Colonic mucosa (tissue), 4 donors: ENCODE data around the gene SCN8A. TPM values are rescaled to one million over a fixed set of nuclear protein-coding genes. Genes with fewer than 3 reads are reported as not detected.

Source experiments
- DNase-seq: peaks from one replicate; pipeline ENCODE4 v3.0.0-alpha.2; 2020
- H3K27ac ChIP-seq: fragments of 200-600 bp; one replicate; pipeline ENCODE4 v1.8.0; 2021
- H3K27me3 ChIP-seq: fragments of 200-600 bp; one replicate; pipeline ENCODE4 v1.8.0; 2021
- H3K36me3 ChIP-seq: fragments of 200-600 bp; one replicate; pipeline ENCODE4 v1.8.0; 2021
- H3K4me1 ChIP-seq: fragments of 200-600 bp; one replicate; pipeline ENCODE4 v1.8.0; 2021; ENCODE audit warnings: mild to moderate bottlenecking
- H3K4me3 ChIP-seq: fragments of 200-600 bp; one replicate; pipeline ENCODE4 v1.8.0; 2021
- H3K9ac ChIP-seq, 2 donors: one replicate each; pipeline ENCODE4 v1.7.0; 2013; ENCODE audit warnings: control low read depth in 2 of 2, low read depth in 2 of 2, low read length in 2 of 2
- H3K9me3 ChIP-seq: fragments of 200-600 bp; one replicate; pipeline ENCODE4 v1.8.0; 2021
- intact Hi-C: fragments of 100-400 bp; cut with DNase I; formaldehyde crosslinking; loops from one replicate; pipeline ENCODE4 v1.14.1; 2022
- total RNA-seq, 2 donors: library from RNA; stranded (reverse); fragmentation: NEBNext Ultra II Directional in 1 of 2; extraction: Animal tissue kit (Norgen Biotek cat#: 25700) in 1 of 2; gene quantifications; one replicate each; pipeline ENCODE4 v1.2.1, GENCODE V29; 2021
- TF ChIP-seq, protein P1 (sequence below): fragments of 200-600 bp; IDR thresholded peaks from one replicate; pipeline ENCODE4 v1.8.0; 2022; ENCODE audit warnings: antibody characterized with exemption, mild to moderate bottlenecking
- donor health status: healthy.
- donor health status: DM: no; HTN: no; CAD: no.
- donor health status: DM: no; HTN: no; CAD: no.

Gene SCN8A
- total RNA-seq, 2 donors from 2014 or later = 4.2 to 10.0 TPM

DNA sequence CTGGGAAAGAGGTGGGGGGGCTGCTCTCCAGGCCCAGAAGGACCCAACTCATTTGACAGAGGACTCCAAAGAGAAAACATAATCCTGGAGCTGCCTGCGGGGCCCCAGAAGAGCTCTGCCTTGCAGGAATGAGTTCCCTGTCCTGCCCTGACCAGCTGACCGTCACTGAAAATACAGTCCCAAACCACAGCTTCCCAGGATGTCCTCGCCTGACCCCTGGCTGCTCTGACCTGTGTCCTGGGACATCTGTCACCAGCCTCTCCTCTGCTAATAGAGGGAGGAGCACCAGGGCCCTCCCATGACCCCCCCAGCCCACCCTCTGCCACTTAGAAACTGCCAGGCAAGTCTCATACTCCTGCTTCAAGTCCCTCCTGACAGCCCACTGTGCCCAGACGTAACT, 247.7 kb downstream of the SCN8A start:
- TF ChIP-seq, protein P1, sequence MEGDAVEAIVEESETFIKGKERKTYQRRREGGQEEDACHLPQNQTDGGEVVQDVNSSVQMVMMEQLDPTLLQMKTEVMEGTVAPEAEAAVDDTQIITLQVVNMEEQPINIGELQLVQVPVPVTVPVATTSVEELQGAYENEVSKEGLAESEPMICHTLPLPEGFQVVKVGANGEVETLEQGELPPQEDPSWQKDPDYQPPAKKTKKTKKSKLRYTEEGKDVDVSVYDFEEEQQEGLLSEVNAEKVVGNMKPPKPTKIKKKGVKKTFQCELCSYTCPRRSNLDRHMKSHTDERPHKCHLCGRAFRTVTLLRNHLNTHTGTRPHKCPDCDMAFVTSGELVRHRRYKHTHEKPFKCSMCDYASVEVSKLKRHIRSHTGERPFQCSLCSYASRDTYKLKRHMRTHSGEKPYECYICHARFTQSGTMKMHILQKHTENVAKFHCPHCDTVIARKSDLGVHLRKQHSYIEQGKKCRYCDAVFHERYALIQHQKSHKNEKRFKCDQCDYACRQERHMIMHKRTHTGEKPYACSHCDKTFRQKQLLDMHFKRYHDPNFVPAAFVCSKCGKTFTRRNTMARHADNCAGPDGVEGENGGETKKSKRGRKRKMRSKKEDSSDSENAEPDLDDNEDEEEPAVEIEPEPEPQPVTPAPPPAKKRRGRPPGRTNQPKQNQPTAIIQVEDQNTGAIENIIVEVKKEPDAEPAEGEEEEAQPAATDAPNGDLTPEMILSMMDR = no peak
- DNase-seq = no peak
- Histone ChIP-seq H3K4me3 (no peak overlapping the region), H3K27me3 (no peaks in the 10 kb centered on the region), H3K4me1 (no peaks in the 10 kb centered on the region), H3K9ac (no peak overlapping the region), H3K36me3 (no peaks in the 10 kb centered on the region), H3K9me3 (no peaks in the 10 kb centered on the region), H3K27ac (no peak overlapping the region)
- intact Hi-C loops = no loop called here

DNA sequence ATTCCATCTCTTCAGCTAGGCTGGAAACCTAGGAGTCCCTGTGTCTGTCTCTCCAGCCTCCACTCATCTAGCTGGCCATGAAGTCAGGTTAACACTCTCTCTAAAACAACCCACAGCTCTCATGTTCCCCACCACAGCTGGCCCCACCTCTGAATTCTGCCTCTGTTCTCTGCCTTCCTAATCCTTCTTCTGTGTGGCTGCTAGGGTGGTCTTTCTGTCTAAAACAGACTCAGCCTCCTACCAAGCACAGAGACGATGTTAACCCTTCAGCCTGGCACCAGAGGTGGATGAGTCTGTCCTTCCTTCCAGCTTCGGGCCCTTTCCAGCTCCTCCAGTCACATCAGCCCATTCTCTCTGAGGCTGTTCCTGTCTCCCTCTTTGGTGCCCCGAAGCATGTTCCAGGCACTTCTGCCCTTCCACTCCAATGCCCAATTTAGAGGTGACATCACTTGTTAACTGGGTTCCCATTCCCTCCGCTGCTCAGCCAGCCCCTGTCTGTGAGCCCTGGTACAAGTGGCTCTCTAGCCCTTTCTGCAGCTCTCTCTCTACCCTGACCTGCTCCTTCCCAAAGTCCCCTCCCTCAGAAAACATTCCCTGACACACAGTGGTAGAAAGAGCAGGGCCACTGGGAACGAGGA, 248.4 kb downstream of the SCN8A start:
- Histone ChIP-seq H3K27ac (no peak overlapping the region), H3K9ac (no peak overlapping the region), H3K4me3 (no peak overlapping the region), H3K4me1 (no peaks in the 10 kb centered on the region), H3K27me3 (peaks cover 1% of the 10 kb centered on the region), H3K9me3 (no peaks in the 10 kb centered on the region), H3K36me3 (no peaks in the 10 kb centered on the region)
- intact Hi-C loops = no loop called here
- TF ChIP-seq, protein P1 = no peak
- DNase-seq = no peak

GRCh38 chr12:51840966-51841365, 249.9 kb downstream of the SCN8A start:
- no peak for DNase-seq
- intact Hi-C loops = no loop called here
- Histone ChIP-seq H3K4me1 (no peaks in the 10 kb centered on the region), H3K36me3 (no peaks in the 10 kb centered on the region), H3K27ac (no peak overlapping the region), H3K4me3 (no peak overlapping the region), H3K9ac (no peak overlapping the region), H3K9me3 (no peaks in the 10 kb centered on the region), H3K27me3 (peaks cover 13% of the 10 kb centered on the region)
- TF ChIP-seq, protein P1 = no peak

GRCh38 chr12:51841727-51842126, 250.7 kb downstream of the SCN8A start:
- Histone ChIP-seq H3K4me3 (no peak overlapping the region), H3K27ac (no peak overlapping the region), H3K9ac (no peak overlapping the region), H3K36me3 (no peaks in the 10 kb centered on the region), H3K9me3 (no peaks in the 10 kb centered on the region), H3K27me3 (peaks cover 20% of the 10 kb centered on the region), H3K4me1 (no peaks in the 10 kb centered on the region)
- no peak for DNase-seq
- intact Hi-C loops = no loop called here
- TF ChIP-seq, protein P1 = no peak

DNA sequence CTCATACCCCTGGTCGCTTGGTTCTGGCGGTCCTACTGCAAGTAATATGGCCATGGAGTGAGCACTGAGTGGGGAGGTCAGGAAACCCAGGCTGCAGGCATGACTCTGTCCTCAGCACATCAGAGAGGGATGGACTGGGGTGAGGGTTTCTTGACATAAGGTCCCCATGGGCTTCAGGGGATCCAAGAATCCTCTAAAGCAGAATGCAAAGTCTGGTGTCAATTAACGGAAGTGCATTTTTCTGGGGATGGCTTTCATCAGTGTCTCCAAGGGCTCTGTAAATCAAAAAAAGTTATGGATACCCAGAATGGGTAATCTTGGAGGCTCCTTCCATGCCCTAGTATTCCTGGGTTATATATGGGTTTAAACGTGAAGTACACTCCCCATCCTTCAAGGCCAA, 253.8 kb downstream of the SCN8A start:
- Histone ChIP-seq H3K36me3 (no peaks in the 10 kb centered on the region), H3K9me3 (no peaks in the 10 kb centered on the region), H3K4me3 (no peak overlapping the region), H3K27me3 (peaks cover 41% of the 10 kb centered on the region), H3K4me1 (peaks cover 4% of the 10 kb centered on the region), H3K27ac (no peak overlapping the region), H3K9ac (no peak overlapping the region)
- DNase-seq = no peak
- intact Hi-C loops = no loop called here
- TF ChIP-seq, protein P1 = no peak
